ENCODE data around the gene GGA1.

The GGA1 gene

DNA sequence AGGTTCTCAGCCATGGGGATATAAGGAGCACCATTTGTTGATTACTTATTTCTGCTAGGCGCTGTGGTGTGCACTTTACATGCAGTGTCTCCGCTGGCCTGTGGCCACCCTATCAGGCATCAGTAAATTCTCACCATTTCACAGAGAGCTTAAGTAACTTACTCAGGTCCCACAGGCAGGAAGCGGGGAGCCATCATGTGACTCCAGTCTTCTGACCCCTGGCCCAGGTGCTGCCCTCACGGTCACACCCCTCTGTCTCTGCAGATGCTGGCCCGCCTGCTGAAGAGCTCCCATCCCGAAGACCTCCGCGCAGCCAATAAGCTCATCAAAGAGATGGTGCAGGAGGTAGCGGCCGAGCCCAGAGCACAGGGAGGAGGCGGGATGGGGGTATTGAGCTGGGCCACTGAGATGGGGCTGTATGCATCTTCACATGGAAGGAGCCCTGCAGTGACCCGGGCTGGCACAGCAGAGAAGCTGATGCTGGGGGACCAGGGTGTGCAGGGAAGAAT, 12.8 kb downstream of the GGA1 start:
- no peak overlapping the region for H3K27ac ChIP-seq (ENCODE audit: insufficient read depth, low read depth, low read length, poor library complexity, severe bottlenecking)
- no peak overlapping the region for H3K4me3 ChIP-seq (ENCODE audit: insufficient read depth, low read depth, low read length)
- no peaks in the 10 kb centered on the region for H3K27me3 ChIP-seq (ENCODE audit: control insufficient read depth, insufficient read depth, low read length, poor library complexity, severe bottlenecking)
- 95 to 97% methylated on average over 12 of the region's 12 CpGs for WGBS, 2 experiments
- peaks cover 8% of the 10 kb centered on the region for H3K36me3 ChIP-seq (ENCODE audit: control insufficient read depth, insufficient read depth, low read length)
- no peaks in the 10 kb centered on the region for H3K4me1 ChIP-seq (ENCODE audit: control insufficient read depth, insufficient read depth, low read length)
- no peaks in the 10 kb centered on the region for H3K9me3 ChIP-seq (ENCODE audit: control insufficient read depth, low read length)

- WGBS, 2 experiments = 74 to 76% methylated on average over 22 of the region's 22 CpGs
- no peaks in the 10 kb centered on the region for H3K4me1 ChIP-seq (ENCODE audit: control insufficient read depth, insufficient read depth, low read length)
- no peak overlapping the region for H3K27ac ChIP-seq (ENCODE audit: insufficient read depth, low read depth, low read length, poor library complexity, severe bottlenecking)
- peaks cover 3% of the 10 kb centered on the region for H3K36me3 ChIP-seq (ENCODE audit: control insufficient read depth, insufficient read depth, low read length)
- no peak overlapping the region for H3K4me3 ChIP-seq (ENCODE audit: insufficient read depth, low read depth, low read length)
- no peaks in the 10 kb centered on the region for H3K9me3 ChIP-seq (ENCODE audit: control insufficient read depth, low read length)
- no peaks in the 10 kb centered on the region for H3K27me3 ChIP-seq (ENCODE audit: control insufficient read depth, insufficient read depth, low read length, poor library complexity, severe bottlenecking)
Observed at GRCh38 chr22:37623075-37624016, 14.7 kb downstream of the GGA1 start.

DNA sequence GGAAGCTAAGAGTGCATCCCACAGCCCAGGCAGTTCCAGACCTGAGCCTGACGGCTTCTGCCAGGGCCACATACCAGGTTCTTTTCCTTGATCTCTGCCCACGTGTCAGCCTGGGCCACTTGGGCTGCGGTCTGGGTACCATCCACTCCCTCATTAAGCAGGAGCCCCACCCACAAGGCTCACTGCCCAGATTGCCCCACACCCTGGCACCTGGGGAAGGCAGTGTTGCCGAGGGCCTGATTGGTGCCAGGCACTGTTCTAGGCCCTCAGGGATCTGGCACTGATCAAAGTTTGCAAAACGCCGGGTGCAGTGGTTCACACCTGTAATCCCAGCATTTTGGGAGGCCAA, 15.4 kb downstream of the GGA1 start:
- peaks cover 3% of the 10 kb centered on the region for H3K36me3 ChIP-seq (ENCODE audit: control insufficient read depth, insufficient read depth, low read length)
- no peak overlapping the region for H3K4me3 ChIP-seq (ENCODE audit: insufficient read depth, low read depth, low read length)
- H3K9me3 ChIP-seq (ENCODE audit: control insufficient read depth, low read length) = no peaks in the 10 kb centered on the region
- H3K4me1 ChIP-seq (ENCODE audit: control insufficient read depth, insufficient read depth, low read length) = no peaks in the 10 kb centered on the region
- WGBS, 2 experiments = 90 to 91% methylated on average over 6 of the region's 6 CpGs
- no peak overlapping the region for H3K27ac ChIP-seq (ENCODE audit: insufficient read depth, low read depth, low read length, poor library complexity, severe bottlenecking)
- H3K27me3 ChIP-seq (ENCODE audit: control insufficient read depth, insufficient read depth, low read length, poor library complexity, severe bottlenecking) = no peaks in the 10 kb centered on the region

- no peaks in the 10 kb centered on the region for H3K4me1 ChIP-seq (ENCODE audit: control insufficient read depth, insufficient read depth, low read length)
- no peak overlapping the region for H3K27ac ChIP-seq (ENCODE audit: insufficient read depth, low read depth, low read length, poor library complexity, severe bottlenecking)
- H3K9me3 ChIP-seq (ENCODE audit: control insufficient read depth, low read length) = no peaks in the 10 kb centered on the region
- 93 to 97% methylated on average over 7 of the region's 7 CpGs for WGBS, 2 experiments
- peaks cover 8% of the 10 kb centered on the region for H3K36me3 ChIP-seq (ENCODE audit: control insufficient read depth, insufficient read depth, low read length)
- H3K4me3 ChIP-seq (ENCODE audit: insufficient read depth, low read depth, low read length) = no peak overlapping the region
- no peaks in the 10 kb centered on the region for H3K27me3 ChIP-seq (ENCODE audit: control insufficient read depth, insufficient read depth, low read length, poor library complexity, severe bottlenecking)
Observed at GRCh38 chr22:37624876-37625275, 16.2 kb downstream of the GGA1 start.

GRCh38 chr22:37625737-37626136, 17.1 kb downstream of the GGA1 start:
- Histone ChIP-seq H3K36me3 (ENCODE audit: control insufficient read depth, insufficient read depth, low read length) (peaks cover 8% of the 10 kb centered on the region), H3K4me1 (ENCODE audit: control insufficient read depth, insufficient read depth, low read length) (no peaks in the 10 kb centered on the region), H3K4me3 (ENCODE audit: insufficient read depth, low read depth, low read length) (no peak overlapping the region), H3K9me3 (ENCODE audit: control insufficient read depth, low read length) (no peaks in the 10 kb centered on the region), H3K27me3 (ENCODE audit: control insufficient read depth, insufficient read depth, low read length, poor library complexity, severe bottlenecking) (no peaks in the 10 kb centered on the region), H3K27ac (ENCODE audit: insufficient read depth, low read depth, low read length, poor library complexity, severe bottlenecking) (no peak overlapping the region)
- 92 to 96% methylated on average over 14 of the region's 14 CpGs for WGBS, 2 experiments

- no peak overlapping the region for H3K27ac ChIP-seq (ENCODE audit: insufficient read depth, low read depth, low read length, poor library complexity, severe bottlenecking)
- H3K4me3 ChIP-seq (ENCODE audit: insufficient read depth, low read depth, low read length) = no peak overlapping the region
- peaks cover 8% of the 10 kb centered on the region for H3K36me3 ChIP-seq (ENCODE audit: control insufficient read depth, insufficient read depth, low read length)
- no peaks in the 10 kb centered on the region for H3K4me1 ChIP-seq (ENCODE audit: control insufficient read depth, insufficient read depth, low read length)
- H3K27me3 ChIP-seq (ENCODE audit: control insufficient read depth, insufficient read depth, low read length, poor library complexity, severe bottlenecking) = no peaks in the 10 kb centered on the region
- H3K9me3 ChIP-seq (ENCODE audit: control insufficient read depth, low read length) = no peaks in the 10 kb centered on the region
- WGBS, 2 experiments = 90 to 91% methylated on average over 11 of the region's 11 CpGs
Observed at GRCh38 chr22:37626144-37626543, 17.5 kb downstream of the GGA1 start.

DNA sequence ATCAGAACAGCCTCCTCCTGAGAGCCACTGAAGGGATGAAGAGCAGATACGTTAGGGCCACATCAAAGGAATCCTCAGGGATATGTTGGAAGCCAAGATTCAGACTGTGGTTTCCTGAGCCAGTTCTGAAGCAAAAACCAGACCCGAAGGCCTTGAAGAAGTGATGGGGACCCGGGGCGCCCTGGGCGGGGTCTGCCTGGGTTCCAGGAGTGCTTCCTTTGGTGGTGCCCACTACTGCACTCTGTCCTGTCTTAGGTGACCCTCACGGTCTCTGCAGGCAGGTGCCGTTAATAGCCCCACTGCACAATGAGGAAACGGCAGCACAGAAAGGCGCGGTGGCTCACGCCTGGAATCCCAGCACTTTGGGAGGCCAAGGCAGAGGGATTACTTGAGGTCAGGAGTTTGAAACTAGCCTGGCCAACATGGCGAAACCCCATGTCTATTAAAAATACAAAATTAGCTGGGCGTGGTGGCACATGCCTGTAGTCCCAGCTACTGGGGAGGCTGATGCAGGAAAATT, 18.0 kb downstream of the GGA1 start:
- Histone ChIP-seq H3K4me3 (ENCODE audit: insufficient read depth, low read depth, low read length) (no peak overlapping the region), H3K4me1 (ENCODE audit: control insufficient read depth, insufficient read depth, low read length) (no peaks in the 10 kb centered on the region), H3K36me3 (ENCODE audit: control insufficient read depth, insufficient read depth, low read length) (peaks cover 8% of the 10 kb centered on the region), H3K27ac (ENCODE audit: insufficient read depth, low read depth, low read length, poor library complexity, severe bottlenecking) (no peak overlapping the region), H3K27me3 (ENCODE audit: control insufficient read depth, insufficient read depth, low read length, poor library complexity, severe bottlenecking) (no peaks in the 10 kb centered on the region), H3K9me3 (ENCODE audit: control insufficient read depth, low read length) (no peaks in the 10 kb centered on the region)
- whole genome bisulfite sequencing, 2 experiments = 90 to 93% methylated on average over 13 of the region's 13 CpGs

- no peak overlapping the region for H3K27ac ChIP-seq (ENCODE audit: insufficient read depth, low read depth, low read length, poor library complexity, severe bottlenecking)
- H3K9me3 ChIP-seq (ENCODE audit: control insufficient read depth, low read length) = no peaks in the 10 kb centered on the region
- no peaks in the 10 kb centered on the region for H3K4me1 ChIP-seq (ENCODE audit: control insufficient read depth, insufficient read depth, low read length)
- no peak overlapping the region for H3K4me3 ChIP-seq (ENCODE audit: insufficient read depth, low read depth, low read length)
- H3K27me3 ChIP-seq (ENCODE audit: control insufficient read depth, insufficient read depth, low read length, poor library complexity, severe bottlenecking) = no peaks in the 10 kb centered on the region
- H3K36me3 ChIP-seq (ENCODE audit: control insufficient read depth, insufficient read depth, low read length) = peaks cover 8% of the 10 kb centered on the region
- WGBS, 2 experiments = 92 to 94% methylated on average over 7 of the region's 7 CpGs
Observed at GRCh38 chr22:37627121-37627520, 18.5 kb downstream of the GGA1 start.

DNA sequence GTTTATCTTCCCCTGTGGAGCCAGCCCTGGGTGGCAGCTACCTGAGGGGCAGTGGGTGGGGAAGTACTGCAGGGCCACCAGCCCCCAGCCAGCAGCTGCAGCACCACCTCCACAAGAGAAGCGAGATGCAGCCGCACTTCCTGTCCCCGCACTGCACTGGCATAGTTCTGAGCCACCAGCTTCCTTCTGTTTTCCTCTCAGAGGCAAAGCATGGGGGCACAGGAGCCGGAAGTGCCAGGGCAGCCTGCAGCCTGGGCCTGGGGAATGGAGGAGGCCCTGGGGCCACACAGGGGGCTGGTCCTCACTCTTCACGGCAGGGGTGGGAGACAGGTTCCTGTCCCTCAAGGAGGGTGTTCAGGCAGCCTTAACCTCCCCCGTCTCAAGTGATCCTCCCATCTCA, 18.9 kb downstream of the GGA1 start:
- no peak overlapping the region for H3K27ac ChIP-seq (ENCODE audit: insufficient read depth, low read depth, low read length, poor library complexity, severe bottlenecking)
- 94 to 95% methylated on average over 6 of the region's 6 CpGs for WGBS, 2 experiments
- no peak overlapping the region for H3K4me3 ChIP-seq (ENCODE audit: insufficient read depth, low read depth, low read length)
- no peaks in the 10 kb centered on the region for H3K27me3 ChIP-seq (ENCODE audit: control insufficient read depth, insufficient read depth, low read length, poor library complexity, severe bottlenecking)
- H3K9me3 ChIP-seq (ENCODE audit: control insufficient read depth, low read length) = no peaks in the 10 kb centered on the region
- H3K4me1 ChIP-seq (ENCODE audit: control insufficient read depth, insufficient read depth, low read length) = no peaks in the 10 kb centered on the region
- peaks cover 8% of the 10 kb centered on the region for H3K36me3 ChIP-seq (ENCODE audit: control insufficient read depth, insufficient read depth, low read length)

GRCh38 chr22:37628830-37629229, 20.2 kb downstream of the GGA1 start:
- Histone ChIP-seq H3K27ac (ENCODE audit: insufficient read depth, low read depth, low read length, poor library complexity, severe bottlenecking) (no peak overlapping the region), H3K4me1 (ENCODE audit: control insufficient read depth, insufficient read depth, low read length) (peaks cover 9% of the 10 kb centered on the region), H3K4me3 (ENCODE audit: insufficient read depth, low read depth, low read length) (no peak overlapping the region), H3K9me3 (ENCODE audit: control insufficient read depth, low read length) (no peaks in the 10 kb centered on the region), H3K36me3 (ENCODE audit: control insufficient read depth, insufficient read depth, low read length) (peaks cover 8% of the 10 kb centered on the region), H3K27me3 (ENCODE audit: control insufficient read depth, insufficient read depth, low read length, poor library complexity, severe bottlenecking) (no peaks in the 10 kb centered on the region)
- WGBS, 2 experiments = 94 to 97% methylated on average over 8 of the region's 8 CpGs

All from ectodermal cell (in vitro differentiated cells).